Measurements from ENCODE around the gene NBPF26.
"Not testable (repeated sequence)": the region's sequence is repeated elsewhere in the genome, so short reads cannot be mapped to it uniquely, and the experiment has no call there.

The NBPF26 gene

GRCh38 chr1:120728811-120729210 lies 5.1 kb downstream of the NBPF26 start:
- H2AFZ ChIP-seq (ENCODE audit: low read depth, low read length); H4K20me1 ChIP-seq (ENCODE audit: insufficient read depth, low read length); H3K36me3 ChIP-seq (replicated peaks; ENCODE audit: low read depth, low read length); H3K79me2 ChIP-seq (ENCODE audit: low read length); H3K9me3 ChIP-seq (ENCODE audit: insufficient read depth, low read length); H3K27me3 ChIP-seq (ENCODE audit: low read depth, low read length); H3K4me1 ChIP-seq (ENCODE audit: low read length); H3K4me3 ChIP-seq (ENCODE audit: low read length); H3K4me2 ChIP-seq (ENCODE audit: low read length); H3K9ac ChIP-seq (ENCODE audit: low read length); H3K27ac ChIP-seq (ENCODE audit: low read length): not testable (repeated sequence)

DNA sequence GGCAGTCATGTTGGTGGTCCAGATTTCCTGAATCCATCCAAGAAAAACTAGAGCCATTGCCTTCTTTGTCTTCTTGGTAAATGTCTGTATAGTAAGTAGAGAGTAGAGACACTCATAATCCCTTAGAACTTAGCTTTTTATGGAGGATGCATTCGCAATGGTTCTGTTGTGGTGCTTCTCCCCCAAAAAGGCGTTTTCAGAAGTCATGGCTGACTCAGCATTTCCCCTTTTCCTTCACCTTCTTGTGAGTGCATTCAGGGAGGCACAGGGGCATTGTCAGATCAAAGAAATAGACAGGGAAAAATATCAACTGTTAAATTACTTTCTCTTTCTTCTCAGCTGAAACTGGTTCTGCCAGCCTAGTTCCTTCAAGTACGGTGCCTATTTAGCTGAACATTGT lies 45.3 kb downstream of the NBPF26 start:
- not testable (repeated sequence) for H3K4me1 ChIP-seq (ENCODE audit: low read length); H3K4me2 ChIP-seq (ENCODE audit: low read length); H3K9ac ChIP-seq (ENCODE audit: low read length); H3K27ac ChIP-seq (ENCODE audit: low read length); H2AFZ ChIP-seq (ENCODE audit: low read depth, low read length); H3K9me3 ChIP-seq (ENCODE audit: insufficient read depth, low read length); H3K79me2 ChIP-seq (ENCODE audit: low read length); H4K20me1 ChIP-seq (ENCODE audit: insufficient read depth, low read length); H3K4me3 ChIP-seq (ENCODE audit: low read length); H3K36me3 ChIP-seq (replicated peaks; ENCODE audit: low read depth, low read length); H3K27me3 ChIP-seq (ENCODE audit: low read depth, low read length)

- H3K9ac ChIP-seq (ENCODE audit: low read length); H3K9me3 ChIP-seq (ENCODE audit: insufficient read depth, low read length); H3K4me1 ChIP-seq (ENCODE audit: low read length); H3K4me2 ChIP-seq (ENCODE audit: low read length); H3K27ac ChIP-seq (ENCODE audit: low read length); H3K27me3 ChIP-seq (ENCODE audit: low read depth, low read length); H3K4me3 ChIP-seq (ENCODE audit: low read length); H2AFZ ChIP-seq (ENCODE audit: low read depth, low read length); H3K36me3 ChIP-seq (replicated peaks; ENCODE audit: low read depth, low read length); H4K20me1 ChIP-seq (ENCODE audit: insufficient read depth, low read length); H3K79me2 ChIP-seq (ENCODE audit: low read length): not testable (repeated sequence)
- TF ChIP-seq CTCF (IDR thresholded peaks at IDR 0.05; ENCODE audit: low read depth, low read length) = peak; percentile 19
Observed at GRCh38 chr1:120805452-120805851, 81.7 kb downstream of the NBPF26 start.

DNA sequence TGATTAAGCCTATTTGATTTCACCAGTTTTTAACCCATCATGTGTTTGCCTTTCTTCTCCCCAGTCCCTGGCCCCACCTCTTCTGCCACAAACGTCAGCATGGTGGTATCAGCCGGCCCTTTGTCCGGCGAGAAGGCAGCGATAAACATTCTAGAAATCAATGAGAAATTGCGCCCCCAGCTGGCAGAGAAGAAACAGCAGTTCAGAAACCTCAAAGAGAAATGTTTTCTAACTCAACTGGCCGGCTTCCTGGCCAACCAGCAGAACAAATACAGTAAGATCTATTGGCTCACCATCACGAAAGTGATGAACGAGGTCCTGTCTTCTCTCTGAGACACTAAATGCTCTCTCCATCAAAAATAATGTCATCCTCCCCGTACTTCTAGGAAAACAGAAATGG lies 88.1 kb downstream of the NBPF26 start:
- H3K4me1 ChIP-seq (ENCODE audit: low read length); H4K20me1 ChIP-seq (ENCODE audit: insufficient read depth, low read length); H3K4me3 ChIP-seq (ENCODE audit: low read length); H3K27me3 ChIP-seq (ENCODE audit: low read depth, low read length); H3K36me3 ChIP-seq (replicated peaks; ENCODE audit: low read depth, low read length); H3K27ac ChIP-seq (ENCODE audit: low read length); H3K9ac ChIP-seq (ENCODE audit: low read length); H2AFZ ChIP-seq (ENCODE audit: low read depth, low read length); H3K4me2 ChIP-seq (ENCODE audit: low read length); H3K79me2 ChIP-seq (ENCODE audit: low read length); H3K9me3 ChIP-seq (ENCODE audit: insufficient read depth, low read length): not testable (repeated sequence)
- peak; percentile 42 for TF ChIP-seq CTCF (IDR thresholded peaks at IDR 0.05; ENCODE audit: low read depth, low read length)

DNA sequence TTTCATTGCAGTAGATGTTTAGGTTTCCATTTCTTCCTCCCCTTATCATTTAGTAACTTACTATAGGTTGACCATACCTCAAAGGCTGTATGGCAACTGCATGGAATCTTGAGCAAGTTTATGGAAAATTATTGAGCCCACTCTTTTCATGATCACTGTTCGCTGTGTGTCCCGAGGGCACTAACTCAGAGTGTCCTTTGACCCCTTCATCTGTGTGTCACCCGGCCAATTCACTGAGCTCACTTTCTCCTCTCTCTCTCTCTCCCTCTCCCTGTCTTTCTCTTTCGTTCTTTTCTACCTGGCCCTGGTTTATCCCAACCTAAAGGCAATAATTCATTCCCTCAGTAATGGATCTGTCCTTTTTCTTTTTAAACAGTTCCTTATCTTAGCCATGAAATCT lies 101.3 kb downstream of the NBPF26 start:
- H3K9me3 ChIP-seq (ENCODE audit: insufficient read depth, low read length); H3K9ac ChIP-seq (ENCODE audit: low read length); H3K4me3 ChIP-seq (ENCODE audit: low read length); H3K36me3 ChIP-seq (replicated peaks; ENCODE audit: low read depth, low read length); H3K79me2 ChIP-seq (ENCODE audit: low read length); H4K20me1 ChIP-seq (ENCODE audit: insufficient read depth, low read length); H3K27ac ChIP-seq (ENCODE audit: low read length); H2AFZ ChIP-seq (ENCODE audit: low read depth, low read length); H3K4me2 ChIP-seq (ENCODE audit: low read length); H3K4me1 ChIP-seq (ENCODE audit: low read length); H3K27me3 ChIP-seq (ENCODE audit: low read depth, low read length): not testable (repeated sequence)

DNA sequence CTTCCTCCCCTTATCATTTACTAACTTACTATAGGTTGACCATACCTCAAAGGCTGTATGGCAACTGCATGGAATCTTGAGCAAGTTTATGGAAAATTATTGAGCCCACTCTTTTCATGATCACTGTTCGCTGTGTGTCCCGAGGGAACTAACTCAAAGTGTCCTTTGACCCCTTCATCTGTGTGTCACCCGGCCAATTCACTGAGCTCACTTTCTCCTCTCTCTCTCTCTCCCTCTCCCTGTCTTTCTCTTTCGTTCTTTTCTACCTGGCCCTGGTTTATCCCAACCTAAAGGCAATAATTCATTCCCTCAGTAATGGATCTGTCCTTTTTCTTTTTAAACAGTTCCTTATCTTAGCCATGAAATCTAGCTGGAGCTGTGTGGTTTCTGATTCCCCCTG lies 102.9 kb downstream of the NBPF26 start:
- not testable (repeated sequence) for H3K27ac ChIP-seq (ENCODE audit: low read length); H3K36me3 ChIP-seq (replicated peaks; ENCODE audit: low read depth, low read length); H3K79me2 ChIP-seq (ENCODE audit: low read length)

More for the DNA sequence above, 102.9 kb downstream of the NBPF26 start:
- not testable (repeated sequence) for H3K4me2 ChIP-seq (ENCODE audit: low read length); H2AFZ ChIP-seq (ENCODE audit: low read depth, low read length); H3K4me1 ChIP-seq (ENCODE audit: low read length); H3K4me3 ChIP-seq (ENCODE audit: low read length); H3K27me3 ChIP-seq (ENCODE audit: low read depth, low read length); H3K9ac ChIP-seq (ENCODE audit: low read length); H3K9me3 ChIP-seq (ENCODE audit: insufficient read depth, low read length); H4K20me1 ChIP-seq (ENCODE audit: insufficient read depth, low read length)
